MM.1S (cell line): Measurements from ENCODE around the gene TEX2.

Source experiments
- CTCF ChIP-seq: fragments of 300-600 bp; sonication (generic); IDR thresholded peaks from 2 replicates; pipeline ENCODE4 v1.5.1; 2016; ENCODE audit warnings: antibody characterized with exemption, low read length, mixed read lengths
- EZH2phosphoT487 ChIP-seq: fragments of 300-600 bp; sonication (generic); IDR thresholded peaks from 2 replicates; pipeline ENCODE4 v1.6.1; 2018; ENCODE audit warnings: antibody characterized with exemption, low read length

DNA sequence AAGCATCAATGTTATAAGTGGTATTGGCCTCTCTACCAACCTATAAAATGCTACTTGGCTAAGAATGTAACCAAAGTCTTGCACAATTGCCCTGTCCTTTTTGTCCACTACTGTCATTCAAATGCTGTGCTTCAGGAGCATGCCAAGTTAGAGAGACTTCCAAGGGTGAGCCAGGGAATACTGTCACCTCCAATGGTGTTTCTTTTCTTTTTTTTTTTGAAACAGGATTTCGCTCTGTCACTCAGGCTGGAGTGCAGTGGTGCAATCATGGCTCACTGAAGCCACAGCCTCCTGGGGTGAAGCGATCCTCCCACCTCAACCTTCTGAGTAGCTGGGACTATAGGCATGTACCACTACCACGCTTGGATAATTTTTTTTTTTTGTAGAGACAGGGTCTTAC is 89.4 kb downstream of the TEX2 start:
- TF ChIP-seq EZH2phosphoT487 (no peak), CTCF (no peak)
